Upper lobe of left lung (tissue), 4 donors: ENCODE data around the gene PADI4.

Experiments used
- CTCF ChIP-seq, 6 experiments: fragments of 450-650 bp in 4 of 6; fragments of 200-600 bp in 2 of 6; sonication (generic) in 2 of 6; IDR thresholded peaks; one replicate each; pipeline ENCODE4 v1.5.1; 2016 to 2019; ENCODE audit warnings: antibody characterized with exemption in 6 of 6
- EP300 ChIP-seq, 4 donors: sonication (generic); formaldehyde crosslinking; IDR thresholded peaks; one replicate each; pipeline ENCODE4 v1.5.1; 2017; ENCODE audit warnings: antibody characterized with exemption in 4 of 4, control low read depth in 2 of 4
- POLR2A ChIP-seq, 4 donors: fragments of 450-650 bp; IDR thresholded peaks; one replicate each; pipeline ENCODE4 v1.5.1; 2016 to 2017; ENCODE audit warnings: antibody characterized with exemption in 4 of 4, mild to moderate bottlenecking in 2 of 4
- POLR2AphosphoS5 ChIP-seq, 2 donors: sonication (generic); formaldehyde crosslinking; IDR thresholded peaks; one replicate each; pipeline ENCODE4 v1.5.1; 2017; ENCODE audit warnings: antibody characterized with exemption in 2 of 2

- TF ChIP-seq CTCF (IDR thresholded peaks at IDR 0.05) (no peak), POLR2A (IDR thresholded peaks at IDR 0.05) (no peak), EP300 (IDR thresholded peaks at IDR 0.05) (no peak), POLR2AphosphoS5 (IDR thresholded peaks at IDR 0.05) (no peak)
Measured at GRCh38 chr1:17259233-17259873, 48.6 kb upstream of the PADI4 start.
